Neutrophil (primary cell): ENCODE measurements around the gene DCST1.

Source experiments
- H3K27ac ChIP-seq: fragments of 200-600 bp; sonication (generic); 2 replicates; pipeline ENCODE4 v1.5.1; 2016; ENCODE audit warnings: mild to moderate bottlenecking, moderate library complexity
- H3K27me3 ChIP-seq: fragments of 200-600 bp; sonication (generic); 2 replicates; pipeline ENCODE4 v1.6.0; 2016; ENCODE audit warnings: mild to moderate bottlenecking
- H3K36me3 ChIP-seq: fragments of 200-600 bp; sonication (generic); 2 replicates; pipeline ENCODE4 v1.5.1; 2017
- H3K4me1 ChIP-seq, 2 experiments: fragments of 200-600 bp in 1 of 2; sonication (generic) in 1 of 2; 1 replicate in 1 of 2; 2 replicates in 1 of 2; pipeline versions ENCODE4 v1.5.1 to v1.6.1; 2013 to 2016; ENCODE audit warnings: low read depth in 1 of 2, low read length in 1 of 2, mild to moderate bottlenecking in 1 of 2, moderate library complexity in 1 of 2; ENCODE audit not compliant: control insufficient read depth in 1 of 2, insufficient read depth in 1 of 2
- H3K4me3 ChIP-seq, 2 experiments: fragments of 200-600 bp in 1 of 2; sonication (generic) in 1 of 2; 1 replicate in 1 of 2; 2 replicates in 1 of 2; pipeline ENCODE4 v1.5.1; 2013 to 2016; ENCODE audit warnings: low read depth in 1 of 2, low read length in 1 of 2, mild to moderate bottlenecking in 1 of 2, moderate library complexity in 1 of 2
- H3K9me3 ChIP-seq: fragments of 200-600 bp; sonication (generic); 2 replicates; pipeline ENCODE4 v1.5.1; 2016
- CTCF ChIP-seq: fragments of 200-600 bp; sonication (generic); IDR thresholded peaks from 2 replicates; pipeline ENCODE4 v1.5.1; 2016; ENCODE audit warnings: antibody characterized with exemption

DCST1 gene

DNA sequence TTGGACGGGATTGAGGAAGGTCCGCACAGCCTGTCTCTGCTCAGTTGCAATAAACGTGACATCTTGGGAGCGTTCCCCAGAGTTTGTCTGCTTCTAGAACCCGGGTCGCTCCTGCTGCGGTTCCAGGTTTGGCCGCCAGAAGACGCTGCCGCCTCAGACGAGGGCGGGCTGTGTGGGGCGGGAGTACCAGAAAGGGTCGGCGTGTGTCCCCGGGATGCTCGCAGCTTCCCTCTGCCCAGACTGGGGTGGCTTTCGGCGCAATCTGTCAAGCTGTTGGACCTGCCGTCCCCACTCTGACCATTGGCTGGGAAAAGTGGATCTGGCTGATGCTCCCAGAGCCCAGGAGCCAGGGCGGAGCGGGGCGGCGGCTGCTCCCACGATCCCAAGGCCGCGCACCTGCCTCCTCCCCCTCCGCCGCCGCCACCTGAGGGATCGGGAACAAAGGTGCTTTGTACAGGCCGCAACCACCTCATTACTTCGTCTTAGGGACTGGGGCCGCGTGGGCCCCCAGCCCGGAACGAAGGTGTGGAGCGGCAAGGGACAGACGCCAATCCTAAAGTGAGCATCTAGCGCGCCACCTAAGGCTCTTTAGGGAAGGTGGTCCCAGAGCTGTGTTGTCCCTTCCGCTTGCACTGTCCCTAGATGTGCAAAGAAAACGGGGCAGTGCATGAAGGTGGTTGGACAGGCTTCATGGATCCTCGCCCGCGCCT lies 29.2 kb downstream of the DCST1 start:
- no peaks in the 10 kb centered on the region for H3K9me3 ChIP-seq
- TF ChIP-seq CTCF = peak; percentile 64
- peak overlapping the region; percentile 92 for H3K27ac ChIP-seq
- peaks cover 33% of the 10 kb centered on the region for H3K36me3 ChIP-seq
- peak overlapping the region; percentile 75 to 76 for H3K4me3 ChIP-seq
- H3K27me3 ChIP-seq = peaks cover 29% of the 10 kb centered on the region
- H3K4me1 ChIP-seq = peaks cover 29 to 36% of the 10 kb centered on the region in 2 experiments

GRCh38 chr1:155063550-155064110 lies 30.0 kb downstream of the DCST1 start, which contains the start of gene EFNA4:
EFNA4 (plus strand) TSS chr1:155063740; CDS start chr1:155063824, 84 bp downstream.
- peaks cover 29 to 36% of the 10 kb centered on the region in 2 experiments for H3K4me1 ChIP-seq
- H3K9me3 ChIP-seq = no peaks in the 10 kb centered on the region
- H3K36me3 ChIP-seq = peaks cover 26% of the 10 kb centered on the region
- peak; percentile 28 for TF ChIP-seq CTCF
- H3K27me3 ChIP-seq = peaks cover 32% of the 10 kb centered on the region
- peak within 1 kb of the TSS; percentile 75 to 76 for H3K4me3 ChIP-seq
- peak within 1 kb of the TSS; percentile 92 for H3K27ac ChIP-seq

GRCh38 chr1:155064111-155064831 lies 30.6 kb downstream of the DCST1 start:
- H3K27ac ChIP-seq = peak overlapping the region; percentile 92
- TF ChIP-seq CTCF = no peak
- H3K4me1 ChIP-seq = peaks cover 29 to 36% of the 10 kb centered on the region in 2 experiments
- peak overlapping the region; percentile 75 to 76 for H3K4me3 ChIP-seq
- H3K27me3 ChIP-seq = peaks cover 38% of the 10 kb centered on the region
- no peaks in the 10 kb centered on the region for H3K9me3 ChIP-seq
- peaks cover 24% of the 10 kb centered on the region for H3K36me3 ChIP-seq

DNA sequence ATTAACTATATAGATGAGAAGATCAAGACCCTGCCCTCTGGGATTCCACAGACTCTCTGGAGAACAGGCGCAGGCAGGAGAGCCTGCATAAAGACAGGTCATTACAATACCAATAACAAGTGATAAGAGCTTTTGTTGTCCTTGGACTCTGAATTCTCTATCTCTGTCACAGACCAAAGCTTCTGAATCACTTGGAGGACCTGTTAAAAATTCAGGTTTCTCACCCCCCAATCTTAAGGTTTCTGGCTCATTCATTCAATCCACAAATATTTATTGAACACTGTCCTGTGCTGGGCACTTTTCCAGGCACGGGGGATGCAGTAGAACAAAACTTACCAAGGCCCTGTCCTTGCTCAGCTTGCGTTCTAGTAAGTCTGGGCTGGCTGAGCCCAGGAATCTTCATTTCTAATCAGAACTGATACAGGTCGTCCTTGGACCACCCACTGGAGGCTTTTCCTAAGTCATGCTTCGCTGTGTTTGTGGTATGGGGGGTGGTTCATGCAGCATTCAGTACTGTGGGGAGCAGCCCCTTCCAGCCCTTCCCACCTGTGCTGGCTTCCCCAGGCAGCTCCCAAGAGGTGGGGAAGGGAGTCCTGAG lies 31.3 kb downstream of the DCST1 start:
- peaks cover 29 to 36% of the 10 kb centered on the region in 2 experiments for H3K4me1 ChIP-seq
- H3K9me3 ChIP-seq = no peaks in the 10 kb centered on the region
- H3K36me3 ChIP-seq = peaks cover 18% of the 10 kb centered on the region
- peaks cover 45% of the 10 kb centered on the region for H3K27me3 ChIP-seq
- no peak for TF ChIP-seq CTCF
- H3K4me3 ChIP-seq = no peak overlapping the region
- no peak overlapping the region for H3K27ac ChIP-seq

GRCh38 chr1:155066777-155067176 lies 33.2 kb downstream of the DCST1 start:
- Histone ChIP-seq H3K4me3 (no peak overlapping the region), H3K9me3 (no peaks in the 10 kb centered on the region), H3K27me3 (peaks cover 63% of the 10 kb centered on the region), H3K36me3 (peaks cover 5% of the 10 kb centered on the region), H3K4me1 (peaks cover 39 to 46% of the 10 kb centered on the region in 2 experiments), H3K27ac (no peak overlapping the region)
- TF ChIP-seq CTCF = no peak
